ENCODE data around the gene PI4KB. TPM values are rescaled to one million over a fixed set of nuclear protein-coding genes. Genes with fewer than 3 reads are reported as not detected.

The PI4KB gene
- total and polyA plus RNA-seq, 2 of the 13 experiments (the other 11 are each of a cell fraction or from before 2014, with no cell fraction given) = 19.5 to 29.3 TPM

DNA sequence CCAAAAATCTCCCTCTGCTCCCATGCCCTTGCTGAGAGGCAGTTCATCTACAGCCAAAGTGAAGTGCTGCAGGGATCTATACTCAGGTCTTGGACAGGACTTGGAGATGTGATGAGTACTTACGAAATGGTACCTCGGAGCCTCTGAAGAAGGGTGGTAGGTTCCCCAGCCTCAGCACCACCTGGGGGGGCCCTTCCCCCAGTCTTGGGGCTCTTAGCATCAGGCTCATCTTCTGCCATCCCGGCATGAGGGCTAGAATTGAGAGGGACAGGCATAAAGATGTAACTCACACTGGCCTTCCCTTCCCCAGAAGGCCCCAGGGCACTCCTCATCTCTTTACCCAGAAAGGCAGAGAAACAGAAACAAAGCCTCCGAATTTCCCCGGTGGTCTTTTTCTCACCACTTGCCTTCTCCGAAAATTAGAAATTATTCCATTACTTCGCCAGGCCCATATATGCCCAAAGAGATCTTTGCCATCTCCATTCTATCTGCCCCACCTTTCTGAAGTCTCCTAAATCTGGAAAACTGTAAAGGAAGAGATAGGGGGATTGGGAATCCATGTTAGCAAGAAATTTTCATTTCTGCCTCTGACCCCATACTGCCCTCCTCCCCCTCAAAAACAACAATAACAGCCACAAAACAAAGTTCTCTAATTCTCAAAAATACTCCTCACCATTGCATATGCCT, 19.0 kb upstream of the PI4KB start (continued):
- TF ChIP-seq, protein P1, sequence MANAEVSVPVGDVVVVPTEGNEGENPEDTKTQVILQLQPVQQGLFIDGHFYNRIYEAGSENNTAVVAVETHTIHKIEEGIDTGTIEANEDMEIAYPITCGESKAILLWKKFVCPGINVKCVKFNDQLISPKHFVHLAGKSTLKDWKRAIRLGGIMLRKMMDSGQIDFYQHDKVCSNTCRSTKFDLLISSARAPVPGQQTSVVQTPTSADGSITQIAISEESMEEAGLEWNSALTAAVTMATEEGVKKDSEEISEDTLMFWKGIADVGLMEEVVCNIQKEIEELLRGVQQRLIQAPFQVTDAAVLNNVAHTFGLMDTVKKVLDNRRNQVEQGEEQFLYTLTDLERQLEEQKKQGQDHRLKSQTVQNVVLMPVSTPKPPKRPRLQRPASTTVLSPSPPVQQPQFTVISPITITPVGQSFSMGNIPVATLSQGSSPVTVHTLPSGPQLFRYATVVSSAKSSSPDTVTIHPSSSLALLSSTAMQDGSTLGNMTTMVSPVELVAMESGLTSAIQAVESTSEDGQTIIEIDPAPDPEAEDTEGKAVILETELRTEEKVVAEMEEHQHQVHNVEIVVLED (CRISPR knock-in tag; IDR thresholded peaks at IDR 0.05; ENCODE audit: borderline replicate concordance) = no peak
- TF ChIP-seq ZNF564 (CRISPR knock-in tag; IDR thresholded peaks at IDR 0.05) (no peak), ZBTB1 (CRISPR knock-in tag; IDR thresholded peaks at IDR 0.05; ENCODE audit: borderline replicate concordance) (no peak), FOSL2 (CRISPR knock-in tag; IDR thresholded peaks at IDR 0.05) (no peak), NCOA2 (CRISPR knock-in tag; IDR thresholded peaks at IDR 0.05) (no peak), ELF1 (CRISPR knock-in tag; IDR thresholded peaks at IDR 0.05) (no peak), ZNF546 (CRISPR knock-in tag; conservative IDR thresholded peaks at IDR 0.05) (no peak), ZNF724P (CRISPR knock-in tag; IDR thresholded peaks at IDR 0.05; ENCODE audit: borderline replicate concordance) (no peak), TEAD3 (CRISPR knock-in tag; optimal IDR thresholded peaks at IDR 0.05; ENCODE audit: borderline replicate concordance) (no peak)
- TF ChIP-seq, protein P2, sequence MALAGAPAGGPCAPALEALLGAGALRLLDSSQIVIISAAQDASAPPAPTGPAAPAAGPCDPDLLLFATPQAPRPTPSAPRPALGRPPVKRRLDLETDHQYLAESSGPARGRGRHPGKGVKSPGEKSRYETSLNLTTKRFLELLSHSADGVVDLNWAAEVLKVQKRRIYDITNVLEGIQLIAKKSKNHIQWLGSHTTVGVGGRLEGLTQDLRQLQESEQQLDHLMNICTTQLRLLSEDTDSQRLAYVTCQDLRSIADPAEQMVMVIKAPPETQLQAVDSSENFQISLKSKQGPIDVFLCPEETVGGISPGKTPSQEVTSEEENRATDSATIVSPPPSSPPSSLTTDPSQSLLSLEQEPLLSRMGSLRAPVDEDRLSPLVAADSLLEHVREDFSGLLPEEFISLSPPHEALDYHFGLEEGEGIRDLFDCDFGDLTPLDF (CRISPR knock-in tag; IDR thresholded peaks at IDR 0.05) = no peak
- TF ChIP-seq, protein P3, sequence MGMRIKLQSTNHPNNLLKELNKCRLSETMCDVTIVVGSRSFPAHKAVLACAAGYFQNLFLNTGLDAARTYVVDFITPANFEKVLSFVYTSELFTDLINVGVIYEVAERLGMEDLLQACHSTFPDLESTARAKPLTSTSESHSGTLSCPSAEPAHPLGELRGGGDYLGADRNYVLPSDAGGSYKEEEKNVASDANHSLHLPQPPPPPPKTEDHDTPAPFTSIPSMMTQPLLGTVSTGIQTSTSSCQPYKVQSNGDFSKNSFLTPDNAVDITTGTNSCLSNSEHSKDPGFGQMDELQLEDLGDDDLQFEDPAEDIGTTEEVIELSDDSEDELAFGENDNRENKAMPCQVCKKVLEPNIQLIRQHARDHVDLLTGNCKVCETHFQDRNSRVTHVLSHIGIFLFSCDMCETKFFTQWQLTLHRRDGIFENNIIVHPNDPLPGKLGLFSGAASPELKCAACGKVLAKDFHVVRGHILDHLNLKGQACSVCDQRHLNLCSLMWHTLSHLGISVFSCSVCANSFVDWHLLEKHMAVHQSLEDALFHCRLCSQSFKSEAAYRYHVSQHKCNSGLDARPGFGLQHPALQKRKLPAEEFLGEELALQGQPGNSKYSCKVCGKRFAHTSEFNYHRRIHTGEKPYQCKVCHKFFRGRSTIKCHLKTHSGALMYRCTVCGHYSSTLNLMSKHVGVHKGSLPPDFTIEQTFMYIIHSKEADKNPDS (CRISPR knock-in tag; IDR thresholded peaks at IDR 0.05) = no peak
- TF ChIP-seq, protein P4, sequence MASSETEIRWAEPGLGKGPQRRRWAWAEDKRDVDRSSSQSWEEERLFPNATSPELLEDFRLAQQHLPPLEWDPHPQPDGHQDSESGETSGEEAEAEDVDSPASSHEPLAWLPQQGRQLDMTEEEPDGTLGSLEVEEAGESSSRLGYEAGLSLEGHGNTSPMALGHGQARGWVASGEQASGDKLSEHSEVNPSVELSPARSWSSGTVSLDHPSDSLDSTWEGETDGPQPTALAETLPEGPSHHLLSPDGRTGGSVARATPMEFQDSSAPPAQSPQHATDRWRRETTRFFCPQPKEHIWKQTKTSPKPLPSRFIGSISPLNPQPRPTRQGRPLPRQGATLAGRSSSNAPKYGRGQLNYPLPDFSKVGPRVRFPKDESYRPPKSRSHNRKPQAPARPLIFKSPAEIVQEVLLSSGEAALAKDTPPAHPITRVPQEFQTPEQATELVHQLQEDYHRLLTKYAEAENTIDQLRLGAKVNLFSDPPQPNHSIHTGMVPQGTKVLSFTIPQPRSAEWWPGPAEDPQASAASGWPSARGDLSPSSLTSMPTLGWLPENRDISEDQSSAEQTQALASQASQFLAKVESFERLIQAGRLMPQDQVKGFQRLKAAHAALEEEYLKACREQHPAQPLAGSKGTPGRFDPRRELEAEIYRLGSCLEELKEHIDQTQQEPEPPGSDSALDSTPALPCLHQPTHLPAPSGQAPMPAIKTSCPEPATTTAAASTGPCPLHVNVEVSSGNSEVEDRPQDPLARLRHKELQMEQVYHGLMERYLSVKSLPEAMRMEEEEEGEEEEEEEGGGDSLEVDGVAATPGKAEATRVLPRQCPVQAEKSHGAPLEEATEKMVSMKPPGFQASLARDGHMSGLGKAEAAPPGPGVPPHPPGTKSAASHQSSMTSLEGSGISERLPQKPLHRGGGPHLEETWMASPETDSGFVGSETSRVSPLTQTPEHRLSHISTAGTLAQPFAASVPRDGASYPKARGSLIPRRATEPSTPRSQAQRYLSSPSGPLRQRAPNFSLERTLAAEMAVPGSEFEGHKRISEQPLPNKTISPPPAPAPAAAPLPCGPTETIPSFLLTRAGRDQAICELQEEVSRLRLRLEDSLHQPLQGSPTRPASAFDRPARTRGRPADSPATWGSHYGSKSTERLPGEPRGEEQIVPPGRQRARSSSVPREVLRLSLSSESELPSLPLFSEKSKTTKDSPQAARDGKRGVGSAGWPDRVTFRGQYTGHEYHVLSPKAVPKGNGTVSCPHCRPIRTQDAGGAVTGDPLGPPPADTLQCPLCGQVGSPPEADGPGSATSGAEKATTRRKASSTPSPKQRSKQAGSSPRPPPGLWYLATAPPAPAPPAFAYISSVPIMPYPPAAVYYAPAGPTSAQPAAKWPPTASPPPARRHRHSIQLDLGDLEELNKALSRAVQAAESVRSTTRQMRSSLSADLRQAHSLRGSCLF (CRISPR knock-in tag; IDR thresholded peaks at IDR 0.05; ENCODE audit: borderline replicate concordance) = no peak

All from HepG2 (cell line).